ENCODE data around the gene UBE2O. TPM values are rescaled to one million over a fixed set of nuclear protein-coding genes. Genes with fewer than 3 reads are reported as not detected.
"Not testable (repeated sequence)": the region's sequence is repeated elsewhere in the genome, so short reads cannot be mapped to it uniquely, and the experiment has no call there.

The UBE2O gene
- total RNA-seq, 3 donors from 2014 or later (not counting 1 experiment from before 2014, with no cell fraction given): 34.9 to 40.2 (median 37.7) TPM

GRCh38 chr17:76363107-76363842 is 89.7 kb downstream of the UBE2O start:
- Mint-ChIP-seq H3K27ac (no peak overlapping the region), H3K27me3 (ENCODE audit: low read depth in 2 of 2) (peaks cover 4 to 10% of the 10 kb centered on the region in 2 donors), H3K4me3 (no peak overlapping the region), H3K9me3 (no peaks in the 10 kb centered on the region), H3K36me3 (no peaks in the 10 kb centered on the region), H3K4me1 (no peaks in the 10 kb centered on the region)
- Histone ChIP-seq H3K27ac (ENCODE audit: low read length) (no peak overlapping the region), H3K9me3 (ENCODE audit: control insufficient read depth, insufficient read depth, low read length) (no peaks in the 10 kb centered on the region), H3K27me3 (ENCODE audit: control insufficient read depth, insufficient read depth, low read length) (no peaks in the 10 kb centered on the region), H3K4me3 (ENCODE audit: low read length) (no peak overlapping the region), H3K4me1 (ENCODE audit: control insufficient read depth, insufficient read depth, low read length) (no peaks in the 10 kb centered on the region), H3K36me3 (ENCODE audit: control insufficient read depth, insufficient read depth, low read length) (no peaks in the 10 kb centered on the region)
- 89% methylated on average over 10 of the region's 11 CpGs for WGBS (ENCODE audit: insufficient coverage)
- TF ChIP-seq CTCF (IDR thresholded peaks at IDR 0.05): no peak
- intact Hi-C loops (cut with micrococcal nuclease): no loop called here
- DNase-seq: no peak
- no peak for ATAC-seq

- no peaks in the 10 kb centered on the region for H3K36me3 Mint-ChIP-seq
- no peak overlapping the region for H3K27ac ChIP-seq (ENCODE audit: low read length)
- no peak overlapping the region for H3K4me3 ChIP-seq (ENCODE audit: low read length)
- 96% methylated on average over 2 of the region's 2 CpGs for WGBS (ENCODE audit: insufficient coverage)
- no peak overlapping the region for H3K27ac Mint-ChIP-seq
- no peaks in the 10 kb centered on the region for H3K36me3 ChIP-seq (ENCODE audit: control insufficient read depth, insufficient read depth, low read length)
- intact Hi-C loops (cut with micrococcal nuclease): no loop called here
- ATAC-seq: no peak
- H3K4me1 Mint-ChIP-seq: no peaks in the 10 kb centered on the region
- H3K4me3 Mint-ChIP-seq: no peak overlapping the region
- no peak for TF ChIP-seq CTCF (IDR thresholded peaks at IDR 0.05)
- no peaks in the 10 kb centered on the region for H3K9me3 Mint-ChIP-seq
- no peaks in the 10 kb centered on the region for H3K27me3 ChIP-seq (ENCODE audit: control insufficient read depth, insufficient read depth, low read length)
- H3K27me3 Mint-ChIP-seq (ENCODE audit: low read depth in 2 of 2): peaks cover 4 to 10% of the 10 kb centered on the region in 2 donors
- no peak for DNase-seq
- H3K4me1 ChIP-seq (ENCODE audit: control insufficient read depth, insufficient read depth, low read length): no peaks in the 10 kb centered on the region
- H3K9me3 ChIP-seq (ENCODE audit: control insufficient read depth, insufficient read depth, low read length): no peaks in the 10 kb centered on the region
Observed at GRCh38 chr17:76360461-76360860, 92.5 kb downstream of the UBE2O start.

GRCh38 chr17:76359776-76360175 is 93.2 kb downstream of the UBE2O start:
- H3K27me3 ChIP-seq (ENCODE audit: control insufficient read depth, insufficient read depth, low read length); DNase-seq; H3K4me3 Mint-ChIP-seq; H3K9me3 Mint-ChIP-seq; H3K36me3 Mint-ChIP-seq; ATAC-seq; H3K4me1 Mint-ChIP-seq; H3K4me1 ChIP-seq (ENCODE audit: control insufficient read depth, insufficient read depth, low read length); H3K4me3 ChIP-seq (ENCODE audit: low read length); H3K27ac Mint-ChIP-seq; H3K27ac ChIP-seq (ENCODE audit: low read length); H3K9me3 ChIP-seq (ENCODE audit: control insufficient read depth, insufficient read depth, low read length); intact Hi-C loops (cut with micrococcal nuclease); H3K36me3 ChIP-seq (ENCODE audit: control insufficient read depth, insufficient read depth, low read length): not testable (repeated sequence)
- WGBS (ENCODE audit: insufficient coverage): 88% methylated on average over 6 of the region's 6 CpGs
- peaks cover 4 to 10% of the 10 kb centered on the region in 2 donors for H3K27me3 Mint-ChIP-seq (ENCODE audit: low read depth in 2 of 2)

GRCh38 chr17:76359375-76359774 is 93.6 kb downstream of the UBE2O start:
- no peaks in the 10 kb centered on the region for H3K36me3 Mint-ChIP-seq
- peaks cover 4 to 10% of the 10 kb centered on the region in 2 donors for H3K27me3 Mint-ChIP-seq (ENCODE audit: low read depth in 2 of 2)
- H3K4me3 Mint-ChIP-seq: no peak overlapping the region
- no peaks in the 10 kb centered on the region for H3K27me3 ChIP-seq (ENCODE audit: control insufficient read depth, insufficient read depth, low read length)
- no peak overlapping the region for H3K4me3 ChIP-seq (ENCODE audit: low read length)
- no peaks in the 10 kb centered on the region for H3K36me3 ChIP-seq (ENCODE audit: control insufficient read depth, insufficient read depth, low read length)
- ATAC-seq (no peak), DNase-seq (no peak)
- no peak overlapping the region for H3K27ac Mint-ChIP-seq
- H3K9me3 ChIP-seq (ENCODE audit: control insufficient read depth, insufficient read depth, low read length): no peaks in the 10 kb centered on the region
- H3K27ac ChIP-seq (ENCODE audit: low read length): no peak overlapping the region
- H3K4me1 Mint-ChIP-seq: peaks cover 5% of the 10 kb centered on the region in 2 donors
- WGBS (ENCODE audit: insufficient coverage): 85% methylated on average over 4 of the region's 6 CpGs
- no peaks in the 10 kb centered on the region for H3K9me3 Mint-ChIP-seq
- TF ChIP-seq CTCF (IDR thresholded peaks at IDR 0.05): no peak
- peaks cover 5% of the 10 kb centered on the region for H3K4me1 ChIP-seq (ENCODE audit: control insufficient read depth, insufficient read depth, low read length)
- intact Hi-C loops (cut with micrococcal nuclease): no loop called here

Measured in natural killer cell (primary cell).